Amniotic epithelial cell (primary cell): ENCODE data around the gene ZNF25.
"Not testable (repeated sequence)": the region's sequence is repeated elsewhere in the genome, so short reads cannot be mapped to it uniquely, and the experiment has no call there.

Experiments used
- DNase-seq: peaks from one replicate; pipeline ENCODE4 v3.0.0-alpha.2; 2010; ENCODE audit warnings: low read depth

The ZNF25 gene

GRCh38 chr10:37976091-37976879 is at the start of gene ZNF25:
ZNF25 (minus strand) TSS chr10:37976647; CDS start chr10:37971722, 4,925 bp downstream.
- DNase-seq, result peak; percentile 96

GRCh38 chr10:38025283-38025682 is 48.8 kb upstream of the ZNF25 start:
- DNase-seq, result no peak

GRCh38 chr10:38019124-38019523 is 42.7 kb upstream of the ZNF25 start:
- not testable (repeated sequence) for DNase-seq

- no peak for DNase-seq
These were observed 39.9 kb upstream of the ZNF25 start for GRCh38 chr10:38016354-38016753.

GRCh38 chr10:38010119-38010903 is 33.9 kb upstream of the ZNF25 start, which contains the start of gene ZNF33A:
ZNF33A (plus strand) TSS chr10:38010675; CDS start chr10:38012342, 1,667 bp downstream.
- peak; percentile 93 for DNase-seq

- DNase-seq, result no peak
These were observed 31.5 kb upstream of the ZNF25 start for GRCh38 chr10:38007991-38008390.

- DNase-seq, result no peak
These were observed 31.1 kb upstream of the ZNF25 start for GRCh38 chr10:38007551-38007950.

GRCh38 chr10:38003588-38003987 is 27.1 kb upstream of the ZNF25 start:
- no peak for DNase-seq

- DNase-seq, result no peak
These were observed 26.6 kb upstream of the ZNF25 start for GRCh38 chr10:38003026-38003425.

GRCh38 chr10:38000474-38000873 is 24.0 kb upstream of the ZNF25 start:
- not testable (repeated sequence) for DNase-seq

- not testable (repeated sequence) for DNase-seq
These were observed 22.5 kb upstream of the ZNF25 start for GRCh38 chr10:37998920-37999319.

GRCh38 chr10:37992083-37992482 is 15.6 kb upstream of the ZNF25 start:
- DNase-seq, result no peak

- DNase-seq, result no peak
These were observed 15.2 kb upstream of the ZNF25 start for GRCh38 chr10:37991655-37992054.

GRCh38 chr10:37976880-37977203 is 395 bp upstream of the ZNF25 start:
- DNase-seq, result no peak

- peak; percentile 37 for DNase-seq
These were observed 951 bp downstream of the ZNF25 start for GRCh38 chr10:37975401-37975991.

- DNase-seq, result no peak
These were observed 4.1 kb downstream of the ZNF25 start for GRCh38 chr10:37972396-37972795.

GRCh38 chr10:37965006-37965405 is 11.4 kb downstream of the ZNF25 start:
- DNase-seq, result no peak

- DNase-seq, result peak; percentile 32
These were observed 15.8 kb downstream of the ZNF25 start for GRCh38 chr10:37960591-37961137.

- no peak for DNase-seq
These were observed 18.6 kb downstream of the ZNF25 start for GRCh38 chr10:37957841-37958240.

- DNase-seq, result no peak
These were observed 23.5 kb downstream of the ZNF25 start for GRCh38 chr10:37952926-37953325.

- DNase-seq, result no peak
These were observed 24.2 kb downstream of the ZNF25 start for GRCh38 chr10:37952043-37952755.

- no peak for DNase-seq
These were observed 28.2 kb downstream of the ZNF25 start for GRCh38 chr10:37948210-37948609.
